Adrenal gland (tissue), 5 donors: ENCODE results near the gene LMBRD1.

Experiments used
- CTCF ChIP-seq, 6 experiments: fragments of 450-650 bp in 4 of 6; fragments of 200-600 bp in 2 of 6; sonication (generic) in 1 of 6; IDR thresholded peaks; 1 replicate in 5 of 6; 2 replicates in 1 of 6; pipeline versions ENCODE4 v1.5.1 to v1.8.0; 2016 to 2021; ENCODE audit warnings: antibody characterized with exemption in 6 of 6, mild to moderate bottlenecking in 2 of 6, moderate library complexity in 1 of 6
- POLR2A ChIP-seq, 2 donors: fragments of 450-650 bp; IDR thresholded peaks; one replicate each; pipeline ENCODE4 v1.6.1; 2017; ENCODE audit warnings: antibody characterized with exemption in 2 of 2, mild to moderate bottlenecking in 2 of 2, moderate library complexity in 1 of 2
- donor health status: DM: no; HTN: no; CAD: no.

GRCh38 chr6:69817358-69817757 lies 20.5 kb upstream of the LMBRD1 start:
- TF ChIP-seq CTCF (IDR thresholded peaks at IDR 0.05) (no peak), POLR2A (IDR thresholded peaks at IDR 0.05) (no peak)
